B cell (primary cell): ENCODE results near the gene APOLD1. TPM values are rescaled to one million over a fixed set of nuclear protein-coding genes. Genes with fewer than 3 reads are reported as not detected.

Experiments
- ATAC-seq: fragments of 200-7000 bp; cut with Tn5 transposase; one replicate; pipeline ENCODE4 v1.10.0; 2021; ENCODE audit warnings: low read depth, mild to moderate bottlenecking, moderate number of reproducible peaks, moderate library complexity
- CTCF ChIA-PET: fragments of 350-600 bp; sonication (Branson Sonifier 250); formaldehyde crosslinking; loops from one replicate; lab custom pipeline; 2021; ENCODE audit warnings: antibody characterized with exemption, inconsistent platforms; lab: Charles Lee
- POLR2A ChIA-PET: fragments of 350-600 bp; sonication (Branson Sonifier 250); formaldehyde crosslinking; loops from one replicate; lab custom pipeline; 2021; ENCODE audit warnings: antibody characterized with exemption; lab: Charles Lee
- DNase-seq: peaks from one replicate; pipeline ENCODE4 v3.0.0; 2013
- H2AFZ ChIP-seq: 2 replicates; pipeline ENCODE4 v1.6.1; 2012; ENCODE audit warnings: mild to moderate bottlenecking, low read depth, low read length; ENCODE audit not compliant: insufficient read depth, poor library complexity, severe bottlenecking
- H3K27ac ChIP-seq, 2 donors: 1 replicate in 1 of 2; 2 replicates in 1 of 2; pipeline ENCODE4 v1.5.1; 2012 to 2013; ENCODE audit warnings: low read length in 2 of 2, mild to moderate bottlenecking in 2 of 2, moderate library complexity in 1 of 2
- H3K27me3 ChIP-seq, 4 experiments: fragments of 200-600 bp in 1 of 4; sonication (generic) in 1 of 4; replicated peaks in 1 of 4; 1 replicate in 2 of 4; 2 replicates in 2 of 4; pipeline versions ENCODE4 v1.6.1 to v1.7.0; 2013 to 2016; ENCODE audit warnings: low read length in 3 of 4, mild to moderate bottlenecking in 2 of 4, mixed read lengths in 1 of 4, moderate library complexity in 1 of 4; ENCODE audit not compliant: insufficient read depth in 4 of 4, control insufficient read depth in 3 of 4; ENCODE audit errors: control extremely low read depth in 1 of 4
- H3K36me3 ChIP-seq, 2 experiments: replicated peaks in 1 of 2; 1 replicate in 1 of 2; 2 replicates in 1 of 2; pipeline versions ENCODE4 v1.6.1 to v1.7.1; 2013; ENCODE audit warnings: low read length in 1 of 2; ENCODE audit not compliant: insufficient read depth in 2 of 2, control insufficient read depth in 1 of 2; ENCODE audit errors: control extremely low read depth in 1 of 2, extremely low read depth in 1 of 2
- H3K4me1 ChIP-seq, 2 donors: fragments of 200-600 bp in 1 of 2; sonication (generic) in 1 of 2; 1 replicate in 1 of 2; 2 replicates in 1 of 2; pipeline versions ENCODE4 v1.5.1 to v1.6.1; 2013 to 2017; ENCODE audit warnings: low read length in 2 of 2; ENCODE audit not compliant: control insufficient read depth in 2 of 2, insufficient read depth in 2 of 2
- H3K4me2 ChIP-seq: replicated peaks from 2 replicates; pipeline ENCODE3; 2012; ENCODE audit warnings: mild to moderate bottlenecking, low read depth, low read length; ENCODE audit not compliant: poor library complexity, severe bottlenecking
- H3K4me3 ChIP-seq, 5 experiments: fragments of 200-600 bp in 1 of 5; sonication (generic) in 1 of 5; 1 replicate in 3 of 5; 2 replicates in 2 of 5; pipeline versions ENCODE4 v1.5.1 to v1.7.0; 2011 to 2016; ENCODE audit warnings: low read length in 4 of 5, mild to moderate bottlenecking in 4 of 5, low read depth in 2 of 5, control low read depth in 1 of 5, moderate library complexity in 1 of 5; ENCODE audit not compliant: insufficient read depth in 1 of 5; ENCODE audit errors: control extremely low read depth in 1 of 5, extremely low read depth in 1 of 5
- H3K79me2 ChIP-seq: fragments of 200-600 bp; sonication (generic); one replicate; pipeline ENCODE4 v1.6.0; 2016; ENCODE audit warnings: low read length; ENCODE audit not compliant: control insufficient read depth, insufficient read depth
- H3K9ac ChIP-seq: fragments of 200-600 bp; sonication (generic); 2 replicates; pipeline ENCODE4 v1.6.1; 2017; ENCODE audit warnings: mild to moderate bottlenecking, low read length, moderate library complexity
- H3K9me3 ChIP-seq, 3 donors: one replicate each; pipeline versions ENCODE4 v1.6.1 to v1.7.1; 2013; ENCODE audit warnings: low read length in 2 of 3; ENCODE audit not compliant: control insufficient read depth in 2 of 3, insufficient read depth in 1 of 3; ENCODE audit errors: control extremely low read depth in 1 of 3
- H4K20me1 ChIP-seq: 2 replicates; pipeline ENCODE4 v1.6.0; 2012; ENCODE audit warnings: mild to moderate bottlenecking, low read length; ENCODE audit not compliant: insufficient read depth, control insufficient read depth, poor library complexity, severe bottlenecking
- H3K27ac Mint-ChIP-seq: one replicate; pipeline ENCODE4 v1.8.0; 2021; ENCODE audit warnings: mixed read lengths
- H3K27me3 Mint-ChIP-seq: one replicate; pipeline ENCODE4 v1.8.0; 2021; ENCODE audit warnings: mixed read lengths
- H3K4me1 Mint-ChIP-seq: one replicate; pipeline ENCODE4 v1.8.0; 2021; ENCODE audit warnings: mixed read lengths
- H3K4me3 Mint-ChIP-seq: one replicate; pipeline ENCODE4 v1.8.0; 2021; ENCODE audit warnings: mixed read lengths
- H3K9me3 Mint-ChIP-seq: one replicate; pipeline ENCODE4 v1.8.0; 2022; ENCODE audit warnings: mixed read lengths; ENCODE audit not compliant: insufficient read depth
- CTCF ChIP-seq: fragments of 200-600 bp; IDR thresholded peaks from one replicate; pipeline ENCODE4 v1.8.0; 2022; ENCODE audit warnings: antibody characterized with exemption, mild to moderate bottlenecking
- EZH2 ChIP-seq: IDR thresholded peaks from 2 replicates; pipeline ENCODE4 v1.6.1; 2012; ENCODE audit warnings: borderline replicate concordance, low read depth, mild to moderate bottlenecking, moderate library complexity, low read length; ENCODE audit not compliant: insufficient read depth, poor library complexity, severe bottlenecking
- WGBS: methylation state at CpG from one replicate; pipeline ENCODE4 v1.1.5; 2013; ENCODE audit warnings: missing lambda C conversion rate; ENCODE audit not compliant: insufficient coverage; 5-methylcytosine and 5-hydroxymethylcytosine counted together
- intact Hi-C: fragments of 100-400 bp; cut with micrococcal nuclease; formaldehyde crosslinking; loops from one replicate; pipeline ENCODE4 v1.10.0; 2022
- polyA plus RNA-seq: library from polyadenylated mRNA; depleted of rRNA; stranded (reverse); fragments of >200 nt; gene quantifications from 2 replicates; pipeline ENCODE4 v1.2.3, GENCODE V29; 2012
- total RNA-seq, 2 donors: library from RNA; stranded (reverse); fragments of 120-200 nt in 1 of 2; gene quantifications; 1 replicate in 1 of 2; 2 replicates in 1 of 2; pipeline versions ENCODE4 v1.2.3 to v1.2.4, GENCODE V29; 2013 to 2022

Gene APOLD1
- total and polyA plus RNA-seq, 2 donors (not counting 1 experiment from before 2014, with no cell fraction given) = 1.5 to 4.7 TPM

- Histone ChIP-seq H3K4me3 (peak overlapping the region; percentile 54 to 88 (median 77)), H3K27me3 (no peaks in the 10 kb centered on the region), H3K9ac (peak overlapping the region; percentile 84), H3K4me2 (peak overlapping the region; percentile 97), H4K20me1 (no peaks in the 10 kb centered on the region), H3K9me3 (no peaks in the 10 kb centered on the region), H3K27ac (peak overlapping the region; percentile 77 to 82), H3K4me1 (peaks cover 10 to 24% of the 10 kb centered on the region in 2 donors), H3K36me3 (no peaks in the 10 kb centered on the region), H3K79me2 (peaks cover 9% of the 10 kb centered on the region), H2AFZ (peak overlapping the region; percentile 100)
- POLR2A ChIA-PET = interaction anchor here (0.6 to 2.1 kb wide), 7 partner anchors 22 to 430 kb away, joined by 3 to 9 read pairs (median 5); partner anchors contain the start of genes BORCS5, DDX47 and FAM234B
- CTCF ChIA-PET = interaction anchor here (0.6 to 5.1 kb wide), 15 partner anchors 12 to 426 kb away, joined by 3 to 189 read pairs (median 7); partner anchors contain the start of gene DDX47
- Mint-ChIP-seq H3K27me3 (no peaks in the 10 kb centered on the region), H3K27ac (peak overlapping the region; percentile 92), H3K9me3 (no peaks in the 10 kb centered on the region), H3K4me1 (peaks cover 20% of the 10 kb centered on the region), H3K4me3 (peak overlapping the region; percentile 90)
- 4% methylated on average over 80 of the region's 80 CpGs for WGBS
- intact Hi-C loops = loop anchor here (1.0 to 5.0 kb wide), 4 partner anchors 60 to 411 kb away; partner anchors contain the start of gene GPRC5A
- peak; percentile 85 for DNase-seq
- ATAC-seq = peak; percentile 92
- no peak for TF ChIP-seq EZH2
- TF ChIP-seq CTCF = peak; percentile 14
These were observed 1.5 kb downstream of the APOLD1 start for GRCh38 chr12:12786706-12787601.
